GM10266 (cell line): ENCODE measurements around the gene PIP5K1C.
"Not testable (repeated sequence)": the region's sequence is repeated elsewhere in the genome, so short reads cannot be mapped to it uniquely, and the experiment has no call there.

ENCODE experiments used
- DNase-seq: peaks from one replicate; pipeline ENCODE4 v3.0.0; 2012; ENCODE audit errors: extremely low spot score
- CTCF ChIP-seq: IDR thresholded peaks from 2 replicates; pipeline ENCODE4 v1.5.1; 2012; ENCODE audit warnings: mild to moderate bottlenecking, low read depth; ENCODE audit not compliant: control insufficient read depth, insufficient read depth; ENCODE audit errors: missing control alignments

Gene PIP5K1C

GRCh38 chr19:3651684-3652083 is 48.6 kb downstream of the PIP5K1C start:
- DNase-seq, result no peak
- no peak for TF ChIP-seq CTCF

- no peak for DNase-seq
- TF ChIP-seq CTCF, result no peak
Measured at GRCh38 chr19:3649888-3650287, 50.4 kb downstream of the PIP5K1C start.

GRCh38 chr19:3648037-3648905 is 52.0 kb downstream of the PIP5K1C start:
- no peak for TF ChIP-seq CTCF
- DNase-seq, result no peak

GRCh38 chr19:3647102-3647501 is 53.2 kb downstream of the PIP5K1C start:
- DNase-seq, result not testable (repeated sequence)

- TF ChIP-seq CTCF, result no peak
- DNase-seq, result no peak
Measured at GRCh38 chr19:3646336-3647092, 53.8 kb downstream of the PIP5K1C start.

- no peak for DNase-seq
- TF ChIP-seq CTCF, result no peak
Measured at GRCh38 chr19:3645726-3646125, 54.5 kb downstream of the PIP5K1C start.

- DNase-seq, result no peak
- no peak for TF ChIP-seq CTCF
Measured at GRCh38 chr19:3645067-3645396, 55.2 kb downstream of the PIP5K1C start.
